Suprapubic skin (tissue), 4 donors: ENCODE results near the gene GATA3. TPM values are rescaled to one million over a fixed set of nuclear protein-coding genes. Genes with fewer than 3 reads are reported as not detected.
"Not testable (repeated sequence)": the region's sequence is repeated elsewhere in the genome, so short reads cannot be mapped to it uniquely, and the experiment has no call there.

Experiments used
- DNase-seq, 2 donors: peaks; one replicate each; pipeline ENCODE4 v3.0.0-alpha.2; 2019; ENCODE audit warnings: low spot score in 2 of 2
- H3K27ac ChIP-seq: fragments of 200-600 bp; sonication (generic); one replicate; pipeline ENCODE4 v1.5.1; 2019
- H3K27me3 ChIP-seq: fragments of 200-600 bp; sonication (generic); one replicate; pipeline ENCODE4 v1.5.1; 2019
- H3K36me3 ChIP-seq: fragments of 200-600 bp; sonication (generic); one replicate; pipeline ENCODE4 v1.5.1; 2019
- H3K4me1 ChIP-seq: fragments of 200-600 bp; sonication (generic); one replicate; pipeline ENCODE4 v1.5.1; 2019
- H3K4me3 ChIP-seq: fragments of 200-600 bp; sonication (generic); one replicate; pipeline ENCODE4 v1.5.1; 2019; ENCODE audit warnings: mild to moderate bottlenecking
- H3K9me3 ChIP-seq: fragments of 200-600 bp; sonication (generic); one replicate; pipeline ENCODE4 v1.5.1; 2019
- CTCF ChIP-seq, 2 donors: fragments of 200-600 bp in 1 of 2; fragments of 450-650 bp in 1 of 2; sonication (generic) in 1 of 2; IDR thresholded peaks; one replicate each; pipeline ENCODE4 v1.5.1; 2016 to 2019; ENCODE audit warnings: antibody characterized with exemption in 2 of 2, mild to moderate bottlenecking in 1 of 2, moderate library complexity in 1 of 2
- EP300 ChIP-seq: sonication (generic); formaldehyde crosslinking; IDR thresholded peaks from one replicate; pipeline ENCODE4 v1.6.1; 2017; ENCODE audit warnings: antibody characterized with exemption
- POLR2A ChIP-seq, 2 donors: fragments of 450-650 bp; IDR thresholded peaks; one replicate each; pipeline ENCODE4 v1.6.1; 2017; ENCODE audit warnings: antibody characterized with exemption in 2 of 2, mild to moderate bottlenecking in 2 of 2, moderate library complexity in 2 of 2
- POLR2AphosphoS5 ChIP-seq, 3 donors: sonication (generic); formaldehyde crosslinking; IDR thresholded peaks; one replicate each; pipeline ENCODE4 v1.6.1; 2017; ENCODE audit warnings: antibody characterized with exemption in 3 of 3
- WGBS: methylation state at CpG from one replicate; pipeline ENCODE4 v1.1.5; 2018; 5-methylcytosine and 5-hydroxymethylcytosine counted together
- total RNA-seq, 4 donors: library from RNA; depleted of rRNA; stranded (reverse); fragments of >200 nt; gene quantifications; one replicate each; pipeline ENCODE4 v1.1.0, GENCODE V29; 2016

Gene GATA3
- total RNA-seq, 4 donors from 2014 or later, result 91.0 to 241 (median 164) TPM

GRCh38 chr10:8014649-8015048, 39.8 kb upstream of the GATA3 start:
- no peaks in the 10 kb centered on the region for H3K9me3 ChIP-seq
- no peak for DNase-seq

DNA sequence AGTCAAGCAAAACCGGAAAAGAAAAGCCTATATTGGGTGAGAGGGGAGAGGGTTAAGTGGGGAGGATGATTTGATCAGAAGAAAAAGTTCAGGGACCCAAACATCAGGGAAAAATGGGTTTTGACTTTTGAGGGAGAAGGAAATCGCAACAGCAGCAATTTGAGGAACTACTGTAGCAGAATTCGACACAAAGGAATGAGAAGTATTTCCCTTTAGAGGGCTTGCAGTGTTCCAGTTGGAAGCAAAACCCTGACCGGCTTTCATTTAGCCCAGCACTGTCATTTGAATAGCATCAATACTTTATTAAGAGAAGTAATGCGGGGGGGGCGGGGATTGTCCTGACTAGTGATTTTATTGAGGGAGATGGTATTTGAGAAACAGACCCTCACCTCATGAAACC, 37.2 kb upstream of the GATA3 start:
- 71% methylated on average over 6 of the region's 6 CpGs for WGBS
- H3K4me3 ChIP-seq, result no peak overlapping the region
- no peaks in the 10 kb centered on the region for H3K27me3 ChIP-seq
- DNase-seq, result no peak
- no peaks in the 10 kb centered on the region for H3K4me1 ChIP-seq
- H3K9me3 ChIP-seq, result no peaks in the 10 kb centered on the region
- H3K27ac ChIP-seq, result no peak overlapping the region
- TF ChIP-seq POLR2A (IDR thresholded peaks at IDR 0.05), result no peak
- no peak for TF ChIP-seq POLR2AphosphoS5 (IDR thresholded peaks at IDR 0.05)
- TF ChIP-seq CTCF (IDR thresholded peaks at IDR 0.05), result no peak
- no peak for TF ChIP-seq EP300
- peaks cover 17% of the 10 kb centered on the region for H3K36me3 ChIP-seq

More at GRCh38 chr10:8014649-8015048, 39.8 kb upstream of the GATA3 start:
- TF ChIP-seq CTCF (IDR thresholded peaks at IDR 0.05) (no peak), POLR2AphosphoS5 (IDR thresholded peaks at IDR 0.05) (no peak), EP300 (no peak), POLR2A (IDR thresholded peaks at IDR 0.05) (no peak)
- WGBS, result 91% methylated on average over 16 of the region's 16 CpGs
- H3K4me3 ChIP-seq, result no peak overlapping the region
- H3K36me3 ChIP-seq, result peaks cover 35% of the 10 kb centered on the region
- H3K27ac ChIP-seq, result no peak overlapping the region
- no peaks in the 10 kb centered on the region for H3K4me1 ChIP-seq
- H3K27me3 ChIP-seq, result no peaks in the 10 kb centered on the region

DNA sequence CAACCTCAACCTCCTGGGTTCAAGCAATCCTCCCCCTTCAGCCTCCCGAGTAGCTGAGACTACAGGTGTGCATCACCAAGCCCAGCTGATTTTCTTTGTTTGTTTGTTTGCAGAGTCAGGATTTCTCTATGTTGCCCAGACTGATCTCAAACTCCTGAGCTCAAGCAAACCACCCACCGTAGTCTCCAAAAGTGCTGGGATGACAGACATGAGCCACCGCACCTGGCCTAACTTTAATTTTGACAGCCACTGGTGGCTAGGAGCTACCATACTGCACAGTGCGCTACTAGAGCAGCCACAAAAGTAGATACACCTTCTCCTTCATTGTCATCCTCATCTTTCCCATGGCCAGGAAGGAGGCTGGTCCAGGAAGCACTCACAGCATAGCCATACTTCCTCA, 31.2 kb upstream of the GATA3 start:
- Histone ChIP-seq H3K27me3 (peaks cover 25% of the 10 kb centered on the region), H3K4me3 (no peak overlapping the region), H3K36me3 (no peaks in the 10 kb centered on the region), H3K27ac (no peak overlapping the region), H3K4me1 (no peaks in the 10 kb centered on the region), H3K9me3 (no peaks in the 10 kb centered on the region)
- TF ChIP-seq EP300 (no peak), CTCF (IDR thresholded peaks at IDR 0.05) (no peak)
- WGBS, result 95% methylated on average over 4 of the region's 4 CpGs
- no peak for DNase-seq

DNA sequence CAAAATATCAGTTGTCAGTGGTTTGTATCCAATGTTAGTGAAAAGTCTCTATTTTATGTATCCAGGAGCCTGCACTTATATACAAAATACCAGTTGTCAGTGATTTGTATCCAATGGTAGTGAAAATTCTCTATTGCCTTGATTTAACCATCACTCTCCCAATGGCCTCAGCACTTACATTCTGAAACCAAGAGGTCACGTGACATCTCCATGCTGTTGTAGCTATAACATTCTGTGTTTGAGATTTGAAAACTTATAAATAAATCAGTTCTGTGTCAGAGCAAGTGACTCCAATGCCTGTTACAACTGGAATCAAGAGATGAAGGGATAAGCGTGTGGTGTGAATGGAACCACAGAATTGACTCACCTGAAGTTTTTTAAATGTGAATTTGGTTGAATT, 30.6 kb upstream of the GATA3 start:
- H3K27ac ChIP-seq, result no peak overlapping the region
- TF ChIP-seq POLR2A (IDR thresholded peaks at IDR 0.05) (no peak), CTCF (IDR thresholded peaks at IDR 0.05) (no peak), POLR2AphosphoS5 (IDR thresholded peaks at IDR 0.05) (no peak), EP300 (no peak)
- no peaks in the 10 kb centered on the region for H3K36me3 ChIP-seq
- H3K4me3 ChIP-seq, result no peak overlapping the region
- peaks cover 25% of the 10 kb centered on the region for H3K27me3 ChIP-seq
- H3K4me1 ChIP-seq, result no peaks in the 10 kb centered on the region
- no peaks in the 10 kb centered on the region for H3K9me3 ChIP-seq
- WGBS, result 100% methylated on average over 2 of the region's 2 CpGs
- no peak for DNase-seq

DNA sequence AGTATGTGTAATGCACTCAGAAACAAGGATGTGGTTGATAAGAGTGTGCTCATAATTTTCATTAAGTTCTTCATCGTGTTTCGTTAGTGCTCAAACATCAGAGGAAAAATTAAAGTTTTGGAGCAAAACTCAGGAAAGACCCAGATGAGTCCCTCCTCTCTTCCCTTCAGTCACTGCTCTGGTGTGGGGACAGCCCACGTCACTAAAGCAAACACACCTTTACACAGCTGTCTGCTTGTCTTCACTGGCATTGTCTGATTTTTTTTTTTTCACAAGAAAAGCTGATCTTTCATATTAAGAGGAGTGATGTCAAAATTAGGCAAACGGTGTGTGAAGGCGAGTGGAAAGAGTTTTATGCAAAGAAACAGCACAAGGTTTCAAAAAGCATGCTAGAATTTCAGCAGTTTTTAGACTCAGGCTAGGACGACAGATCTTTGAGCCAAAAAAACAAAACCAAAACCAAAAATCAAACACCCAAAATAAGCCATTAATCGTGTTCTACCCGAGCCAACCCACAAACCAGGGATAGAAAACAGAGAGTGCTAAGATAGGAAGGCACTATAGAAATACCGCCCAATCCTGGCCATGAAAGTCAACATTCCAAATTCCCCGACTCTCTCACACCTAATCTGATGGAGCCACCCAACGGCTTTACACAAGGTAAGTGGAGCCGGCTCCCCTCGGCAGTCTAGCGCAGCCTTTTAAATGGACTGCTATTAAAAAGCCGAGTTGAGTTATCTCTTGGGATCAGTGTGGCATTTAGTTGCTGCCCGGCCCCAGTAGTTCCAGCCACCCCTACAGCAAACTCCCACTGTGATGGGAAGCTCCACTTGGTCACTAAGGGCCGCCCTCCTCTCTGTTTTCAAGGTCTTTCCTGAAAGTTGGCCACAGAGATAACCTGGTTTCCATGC, 27.9 kb upstream of the GATA3 start:
- DNase-seq, result no peak
- TF ChIP-seq POLR2AphosphoS5 (IDR thresholded peaks at IDR 0.05), result no peak
- Histone ChIP-seq H3K36me3 (no peaks in the 10 kb centered on the region), H3K27ac (no peak overlapping the region), H3K27me3 (peaks cover 36% of the 10 kb centered on the region), H3K4me1 (no peaks in the 10 kb centered on the region), H3K9me3 (no peaks in the 10 kb centered on the region), H3K4me3 (no peak overlapping the region)
- WGBS, result 56% methylated on average over 17 of the region's 17 CpGs

DNA sequence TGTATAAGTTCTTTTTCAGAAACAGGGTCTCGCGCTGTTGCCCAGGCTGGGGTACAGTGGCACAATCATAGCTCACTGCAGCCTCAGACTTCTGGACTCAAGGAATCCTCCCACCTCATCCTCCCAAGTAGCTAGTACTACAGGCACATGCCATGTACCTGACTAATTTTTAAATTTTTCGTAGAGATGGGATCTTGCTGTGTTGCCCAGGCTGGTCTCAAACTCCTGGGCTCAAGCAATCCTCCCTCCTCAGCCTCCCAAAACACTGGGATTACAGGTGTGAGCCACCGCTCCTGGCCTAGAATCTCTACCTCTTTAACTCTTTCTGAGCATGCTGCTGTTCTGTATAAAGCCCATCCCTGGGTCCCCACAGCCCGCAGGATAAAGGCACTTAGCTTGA, 23.3 kb upstream of the GATA3 start:
- DNase-seq, result not testable (repeated sequence)
- WGBS, result 90% methylated on average over 5 of the region's 5 CpGs
- H3K4me1 ChIP-seq, result peaks cover 28% of the 10 kb centered on the region

More for the DNA sequence above, 23.3 kb upstream of the GATA3 start:
- not testable (repeated sequence) for H3K36me3 ChIP-seq, H3K9me3 ChIP-seq, H3K4me3 ChIP-seq, H3K27ac ChIP-seq
- H3K27me3 ChIP-seq, result peaks cover 68% of the 10 kb centered on the region
